NCI-H1048 (cell line): Measurements from ENCODE around the gene MINDY1.

Experiments
- DNase-seq: peaks from one replicate; lab custom pipeline; 2025; lab: John Stamatoyannopoulos, UW

Gene MINDY1

GRCh38 chr1:150965605-150966004, 41.1 kb downstream of the MINDY1 start:
- no peak for DNase-seq

DNA sequence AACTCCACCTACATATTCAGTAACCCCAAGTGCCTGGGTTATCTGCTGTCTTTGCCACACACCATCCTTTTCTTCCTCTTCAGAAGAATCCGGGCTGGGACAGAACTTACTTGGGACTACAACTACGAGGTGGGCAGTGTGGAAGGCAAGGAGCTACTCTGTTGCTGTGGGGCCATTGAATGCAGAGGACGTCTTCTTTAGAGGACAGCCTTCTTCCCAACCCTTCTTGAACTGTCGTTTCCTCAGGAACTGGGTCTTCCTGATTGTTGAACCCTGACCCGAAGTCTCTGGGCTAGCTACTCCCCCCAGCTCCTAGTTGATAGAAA, 42.6 kb downstream of the MINDY1 start:
- no peak for DNase-seq

DNA sequence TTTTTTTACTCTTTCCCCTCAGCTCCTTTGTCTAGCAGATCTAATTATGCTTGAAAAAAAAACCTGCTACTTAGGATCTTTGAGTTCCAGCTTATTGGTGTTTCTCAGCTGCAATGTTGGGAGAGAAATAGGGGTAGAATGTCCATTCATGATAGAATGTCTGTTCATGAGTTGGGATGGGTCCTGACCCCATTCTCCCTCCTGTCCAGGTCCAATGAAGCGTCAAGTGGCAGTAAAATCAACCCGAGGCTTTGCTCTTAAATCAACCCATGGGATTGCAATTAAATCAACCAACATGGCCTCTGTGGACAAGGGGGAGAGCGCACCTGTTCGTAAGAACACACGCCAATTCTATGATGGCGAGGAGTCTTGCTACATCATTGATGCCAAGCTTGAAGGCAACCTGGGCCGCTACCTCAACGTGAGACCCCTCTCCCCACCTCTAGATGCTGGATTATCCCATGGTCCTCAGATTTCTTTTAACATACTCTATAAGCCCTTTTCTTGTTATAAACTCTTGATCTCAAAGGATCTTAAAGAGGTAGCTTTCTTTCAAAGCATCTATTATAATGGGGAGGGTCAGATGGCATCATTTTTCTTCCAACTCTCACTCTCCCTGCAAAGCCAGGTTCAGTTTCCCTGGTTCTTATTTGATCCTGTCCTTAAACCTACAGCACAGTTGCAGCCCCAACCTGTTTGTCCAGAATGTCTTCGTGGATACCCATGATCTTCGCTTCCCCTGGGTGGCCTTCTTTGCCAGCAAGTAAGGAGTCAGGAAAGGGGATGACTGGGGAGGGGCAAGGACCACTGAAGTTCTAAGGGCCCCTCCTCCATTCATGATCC, 43.2 kb downstream of the MINDY1 start:
- DNase-seq: no peak

- DNase-seq: no peak
These were observed 44.9 kb downstream of the MINDY1 start for GRCh38 chr1:150961756-150962155.

- DNase-seq: no peak
These were observed 46.1 kb downstream of the MINDY1 start for GRCh38 chr1:150960646-150961045.

DNA sequence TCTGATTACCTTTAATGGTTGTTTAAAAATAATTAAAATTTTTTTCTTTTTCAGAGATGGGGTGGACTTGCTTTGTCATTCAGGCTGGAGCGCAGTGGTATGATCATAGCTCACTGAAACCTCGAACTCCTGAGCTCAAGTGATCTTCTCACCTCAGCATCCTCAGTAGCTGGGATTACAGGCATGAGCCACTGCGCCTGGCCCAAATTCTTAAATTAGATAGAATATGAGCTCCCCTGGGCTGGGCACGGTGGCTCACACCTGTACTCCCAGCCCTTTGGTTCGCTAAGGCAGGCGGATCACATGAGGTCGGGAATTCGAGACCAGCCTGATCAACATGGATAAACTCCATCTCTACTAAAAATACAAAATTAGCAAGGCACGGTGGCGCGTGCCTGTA, 49.0 kb downstream of the MINDY1 start:
- DNase-seq: no peak

- DNase-seq: no peak
These were observed 51.4 kb downstream of the MINDY1 start for GRCh38 chr1:150955280-150955679.

DNA sequence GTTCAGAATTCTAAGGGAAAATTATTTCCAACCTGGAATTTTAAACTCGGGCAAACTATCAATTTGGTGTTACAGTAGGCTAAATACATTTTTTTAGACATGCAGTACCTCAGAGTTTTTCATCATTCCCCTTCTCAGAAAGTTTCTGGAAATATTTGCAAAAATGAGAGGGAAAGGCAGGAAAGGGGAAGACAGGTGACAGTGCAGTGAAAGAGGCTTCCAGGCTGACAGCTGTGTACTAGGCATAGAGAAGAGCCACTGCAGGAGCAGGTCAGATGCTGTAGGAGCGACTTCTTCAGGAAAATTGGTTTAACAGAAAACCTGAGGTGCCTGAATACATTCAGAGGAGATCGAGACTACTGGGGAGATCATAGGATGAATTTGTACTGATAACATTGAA, 52.0 kb downstream of the MINDY1 start:
- DNase-seq: no peak
